HG02852 (cell line): ENCODE data around the gene LIFR.

Experiments used
- ATAC-seq: cut with Tn5 transposase; IDR thresholded peaks from one replicate; pipeline ENCODE4 v1.9.1; 2021; ENCODE audit warnings: mild to moderate bottlenecking, moderate library complexity; ENCODE audit not compliant: unreplicated experiment

The LIFR gene

GRCh38 chr5:38551030-38552017, 5.1 kb downstream of the LIFR start:
- ATAC-seq = no peak

- ATAC-seq = no peak
Measured at GRCh38 chr5:38548064-38548759, 8.2 kb downstream of the LIFR start.

GRCh38 chr5:38547257-38547656, 9.2 kb downstream of the LIFR start:
- ATAC-seq = no peak

- ATAC-seq = no peak
Measured at GRCh38 chr5:38546691-38547146, 9.7 kb downstream of the LIFR start.

GRCh38 chr5:38543886-38544285, 12.6 kb downstream of the LIFR start:
- no peak for ATAC-seq

- no peak for ATAC-seq
Measured at GRCh38 chr5:38543074-38543473, 13.4 kb downstream of the LIFR start.

GRCh38 chr5:38541174-38541725, 15.2 kb downstream of the LIFR start:
- ATAC-seq = no peak

GRCh38 chr5:38540314-38540713, 16.1 kb downstream of the LIFR start:
- ATAC-seq = no peak

GRCh38 chr5:38538161-38538560, 18.3 kb downstream of the LIFR start:
- ATAC-seq = no peak

GRCh38 chr5:38537505-38537904, 18.9 kb downstream of the LIFR start:
- ATAC-seq = no peak

GRCh38 chr5:38536968-38537367, 19.5 kb downstream of the LIFR start:
- ATAC-seq = no peak

- ATAC-seq = no peak
Measured at GRCh38 chr5:38535845-38536244, 20.6 kb downstream of the LIFR start.

- no peak for ATAC-seq
Measured at GRCh38 chr5:38535248-38535750, 21.1 kb downstream of the LIFR start.

GRCh38 chr5:38534156-38534453, 22.3 kb downstream of the LIFR start:
- no peak for ATAC-seq

- no peak for ATAC-seq
Measured at GRCh38 chr5:38533286-38534155, 22.9 kb downstream of the LIFR start.

GRCh38 chr5:38532165-38532669, 24.2 kb downstream of the LIFR start:
- ATAC-seq = no peak

GRCh38 chr5:38531518-38531917, 24.9 kb downstream of the LIFR start:
- no peak for ATAC-seq

GRCh38 chr5:38529955-38530646, 26.3 kb downstream of the LIFR start:
- no peak for ATAC-seq

- ATAC-seq = no peak
Measured at GRCh38 chr5:38528162-38528703, 28.2 kb downstream of the LIFR start.

GRCh38 chr5:38527475-38527874, 29.0 kb downstream of the LIFR start:
- ATAC-seq = no peak
